NCI-H524 treated with DMSO at 0.1 percent for 48 hours (cell line): ENCODE measurements around the gene GNB1L.

Experiments used
- DNase-seq: peaks from one replicate; lab custom pipeline; 2025; lab: John Stamatoyannopoulos, UW

Gene GNB1L

DNA sequence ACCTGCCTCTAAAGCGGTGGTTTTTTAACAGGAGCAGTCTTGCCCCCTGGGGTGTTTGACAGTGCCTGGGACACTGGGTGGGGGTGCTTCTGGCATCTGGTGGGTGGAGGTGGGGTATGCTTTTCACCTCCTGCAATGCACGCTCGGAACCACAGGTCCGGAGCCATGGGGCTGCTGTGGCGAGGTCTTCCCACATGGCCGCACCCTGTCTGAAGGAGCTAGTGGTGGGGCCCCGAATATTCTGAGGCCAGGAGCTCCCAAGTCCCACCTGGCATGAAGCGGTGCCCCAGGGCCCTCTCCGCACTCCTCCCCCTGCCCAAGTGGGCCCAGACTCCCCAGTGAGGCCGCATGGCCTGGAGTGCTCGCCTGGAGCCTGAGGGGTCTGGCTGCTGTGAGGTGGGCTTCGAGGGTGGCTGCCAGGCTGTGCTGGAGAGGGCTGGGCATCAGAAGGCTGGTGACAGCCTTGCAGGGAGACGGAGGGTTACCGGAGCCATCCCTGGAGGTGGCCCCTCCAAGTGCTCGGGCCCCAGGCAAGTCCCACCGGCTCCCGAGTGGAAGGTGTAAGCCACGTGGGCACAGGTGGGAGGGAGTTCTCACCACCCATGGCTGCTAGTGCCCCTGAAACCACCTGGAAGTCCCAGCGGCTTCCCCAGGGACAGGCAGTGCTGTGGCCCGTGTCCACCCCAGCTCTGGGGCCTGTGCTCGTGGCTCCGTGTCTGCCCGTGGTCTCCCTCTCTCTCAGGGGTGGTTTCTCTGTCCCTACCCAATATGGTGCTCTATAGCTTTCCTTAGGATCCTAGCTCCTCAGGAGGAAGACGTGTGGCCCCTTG lies 79.0 kb downstream of the GNB1L start:
- no peak for DNase-seq

DNA sequence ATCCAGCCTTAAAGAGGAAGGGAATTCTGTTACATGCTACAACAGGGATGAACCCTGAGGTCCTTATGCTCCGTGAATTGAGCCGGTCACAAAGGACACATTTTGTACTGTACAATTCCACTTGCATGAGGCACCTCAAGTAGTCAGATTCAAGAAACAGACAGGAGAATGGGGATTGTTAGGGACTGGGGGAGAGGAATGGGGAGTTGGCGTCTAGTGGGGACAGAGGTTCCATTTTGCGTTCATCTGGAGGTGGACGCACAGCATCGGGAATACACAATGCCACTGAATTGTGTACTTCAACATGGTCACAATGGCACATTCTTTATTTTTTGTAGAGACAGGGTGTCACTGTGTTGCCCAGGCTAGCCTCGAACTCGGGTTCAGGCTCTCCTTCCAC lies 80.0 kb downstream of the GNB1L start:
- DNase-seq = no peak

DNA sequence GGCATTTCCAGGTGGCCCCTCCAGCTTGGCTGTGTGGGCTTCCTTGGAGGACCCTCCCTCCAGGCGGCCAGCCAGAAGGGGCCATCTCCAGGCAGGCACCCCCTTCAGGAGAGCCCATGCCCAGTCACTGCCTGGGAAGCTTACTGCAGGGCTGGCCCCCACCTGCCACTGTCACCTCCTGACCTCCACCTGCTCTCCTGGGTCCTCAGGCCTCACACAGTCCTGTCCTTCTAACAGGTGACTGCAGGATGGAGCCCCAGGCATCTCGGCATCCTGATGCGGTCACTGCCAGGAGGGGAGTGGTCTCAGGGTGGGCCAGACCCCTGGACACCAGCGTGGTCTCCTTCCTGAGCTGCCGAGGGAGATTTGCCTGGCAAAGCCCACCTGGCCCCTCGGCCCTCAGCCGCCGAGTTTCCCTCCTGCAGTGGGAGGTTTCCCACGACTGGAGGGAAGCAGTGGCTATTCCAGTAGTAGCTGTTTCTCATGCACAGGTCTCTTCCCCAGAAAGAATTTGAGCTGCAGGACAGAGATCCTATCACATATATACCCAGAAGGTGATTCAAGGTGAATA lies 81.1 kb downstream of the GNB1L start:
- no peak for DNase-seq

DNA sequence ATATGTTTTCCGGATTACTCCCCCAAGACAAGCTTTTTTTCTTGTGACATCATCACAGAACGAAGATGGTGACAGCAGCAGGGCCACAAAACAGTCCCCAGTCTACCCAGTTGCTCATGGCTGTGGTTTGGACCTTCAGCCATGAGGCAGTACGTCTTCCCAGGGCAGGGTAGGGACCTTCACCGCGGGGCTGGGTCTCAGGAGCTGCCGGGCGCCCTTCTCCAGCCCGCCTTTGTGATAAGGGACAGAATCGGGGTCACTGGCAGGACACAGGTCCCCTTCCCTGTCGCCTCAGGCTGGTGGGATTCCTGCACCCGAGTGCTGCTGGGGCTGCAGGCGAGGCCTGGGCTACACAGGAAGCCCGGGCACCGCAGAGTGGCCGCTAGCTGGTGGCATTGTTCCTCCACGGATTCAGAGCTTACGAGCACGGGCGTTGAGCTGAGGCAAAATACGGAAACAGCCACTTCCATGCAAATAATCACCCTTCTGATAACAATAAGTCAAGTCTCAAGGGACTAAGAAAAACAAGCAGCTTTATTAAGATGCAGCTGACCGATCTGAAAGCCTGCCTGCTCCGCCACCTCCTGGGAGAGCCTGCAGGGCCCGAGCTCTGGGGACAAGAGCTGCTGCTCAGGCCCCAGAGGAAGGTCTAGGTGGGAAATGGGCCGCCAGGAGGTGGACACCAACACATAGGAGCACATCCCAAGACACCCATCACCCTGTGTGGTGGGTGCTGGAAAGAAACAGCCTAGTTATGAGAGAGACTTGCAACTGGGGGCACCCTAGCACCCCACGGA lies 81.8 kb downstream of the GNB1L start:
- DNase-seq = no peak

DNA sequence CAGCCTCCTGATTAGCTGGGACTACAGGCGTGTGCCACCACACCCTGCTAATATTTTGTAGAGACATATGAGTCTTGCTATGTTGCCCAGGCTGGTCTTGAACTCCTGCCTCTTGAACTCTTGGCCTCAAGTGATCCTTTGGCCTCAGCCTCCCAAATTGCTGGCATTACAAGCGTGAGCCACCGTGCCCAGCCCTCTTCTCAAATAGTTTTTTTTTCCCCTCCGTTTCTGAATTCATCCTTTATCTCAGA lies 82.3 kb downstream of the GNB1L start:
- DNase-seq = no peak

DNA sequence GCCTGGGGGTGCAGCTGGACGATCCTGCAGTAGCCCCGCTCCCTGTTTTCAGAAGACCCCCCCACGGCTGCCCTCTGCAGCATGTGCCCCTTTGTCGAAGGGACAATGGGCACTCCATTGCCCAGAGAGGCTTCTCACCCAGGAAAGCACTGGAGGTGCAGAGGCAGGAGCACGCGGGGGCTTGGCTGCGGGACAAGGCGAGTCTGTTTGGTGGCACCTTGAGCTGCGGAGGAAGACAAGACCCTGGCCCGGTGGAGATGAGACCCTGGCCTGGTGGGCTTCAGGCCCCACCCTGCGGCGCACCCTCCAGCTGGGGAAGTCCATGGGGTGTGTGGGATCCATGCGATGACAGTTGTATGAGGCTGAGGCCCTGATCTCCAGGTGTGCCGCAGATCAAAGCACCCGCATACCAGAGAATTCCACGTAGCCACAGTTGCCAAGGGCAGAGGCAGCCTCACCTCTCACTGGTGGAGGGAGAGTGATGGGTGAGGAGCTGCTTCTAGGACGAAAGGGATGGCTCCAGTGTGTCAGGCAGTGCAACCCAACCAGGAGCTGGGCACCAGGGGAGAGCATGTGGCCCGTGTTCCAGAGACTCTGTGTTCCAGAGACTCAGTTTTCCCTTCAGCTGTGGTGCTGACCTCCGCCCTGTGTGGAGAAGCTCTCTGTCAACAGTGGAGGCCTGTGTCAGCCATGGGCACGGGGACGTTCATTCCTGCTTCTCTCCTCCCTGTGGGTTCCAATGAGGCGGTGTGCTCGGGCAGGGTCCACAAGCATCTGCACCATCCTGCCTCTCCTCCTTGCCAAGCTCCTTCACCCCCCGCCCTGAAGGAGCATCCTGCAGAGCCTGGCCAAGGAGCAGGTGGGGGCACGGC lies 84.1 kb downstream of the GNB1L start:
- DNase-seq = no peak

DNA sequence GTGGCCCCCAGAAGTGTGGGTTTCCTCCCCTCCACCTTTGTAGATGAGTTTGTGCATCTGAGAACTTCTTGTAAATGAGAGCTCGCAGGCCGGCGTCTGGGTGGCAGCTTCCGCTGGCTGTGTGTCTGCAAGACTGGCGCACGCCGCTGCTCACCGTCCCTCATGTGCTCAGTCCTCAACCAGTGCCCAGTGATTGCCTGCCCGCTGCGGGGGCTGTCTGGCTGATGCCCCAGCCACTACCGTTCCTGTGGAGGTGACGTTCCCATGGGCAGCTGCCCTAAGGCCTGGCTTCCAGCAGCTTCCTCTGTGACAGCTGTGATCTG lies 85.3 kb downstream of the GNB1L start:
- no peak for DNase-seq

DNA sequence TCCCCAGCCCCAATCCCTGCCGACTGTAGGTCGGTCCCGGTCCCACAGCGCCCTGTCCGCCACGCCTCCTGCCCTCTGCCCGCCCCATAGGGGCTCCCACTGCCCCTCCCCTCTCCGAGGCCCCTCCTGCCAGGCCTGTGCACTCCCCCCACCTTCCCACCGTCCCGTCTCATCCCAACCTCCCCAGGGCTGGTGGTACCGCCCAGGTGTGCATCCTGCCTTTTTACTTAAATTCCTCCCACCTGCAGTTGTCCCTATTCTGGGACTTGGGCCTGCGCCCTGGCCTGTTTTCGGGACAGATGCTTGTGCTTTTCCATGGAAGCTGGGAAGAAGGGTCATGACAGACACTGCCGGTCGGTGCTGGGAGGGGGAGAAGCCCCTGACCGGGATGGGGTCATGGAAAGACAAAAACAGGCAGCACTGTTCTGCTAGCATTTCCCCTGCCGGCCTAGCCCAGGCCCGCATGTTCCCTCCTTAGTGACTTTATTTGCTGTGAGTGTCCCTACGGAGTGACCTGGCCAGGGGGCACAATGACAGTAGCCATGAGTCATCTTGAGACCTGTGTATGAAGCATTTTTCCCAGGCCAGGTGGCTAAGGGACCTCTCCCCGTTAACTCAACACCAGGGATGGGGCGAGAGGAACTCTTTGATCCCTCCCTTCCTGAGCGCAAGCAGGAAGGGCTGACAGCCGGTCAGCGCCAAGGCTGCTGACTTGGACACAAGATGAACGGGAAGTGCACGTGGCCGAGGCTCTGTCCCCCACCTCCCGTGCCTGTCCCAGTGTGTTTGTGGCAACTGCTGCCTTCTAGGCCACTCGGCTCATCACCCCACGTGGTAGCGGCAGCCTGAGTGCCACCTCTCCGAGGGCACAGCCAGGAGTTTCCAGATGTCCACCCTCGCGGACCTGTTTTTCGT lies 87.0 kb downstream of the GNB1L start:
- no peak for DNase-seq

DNA sequence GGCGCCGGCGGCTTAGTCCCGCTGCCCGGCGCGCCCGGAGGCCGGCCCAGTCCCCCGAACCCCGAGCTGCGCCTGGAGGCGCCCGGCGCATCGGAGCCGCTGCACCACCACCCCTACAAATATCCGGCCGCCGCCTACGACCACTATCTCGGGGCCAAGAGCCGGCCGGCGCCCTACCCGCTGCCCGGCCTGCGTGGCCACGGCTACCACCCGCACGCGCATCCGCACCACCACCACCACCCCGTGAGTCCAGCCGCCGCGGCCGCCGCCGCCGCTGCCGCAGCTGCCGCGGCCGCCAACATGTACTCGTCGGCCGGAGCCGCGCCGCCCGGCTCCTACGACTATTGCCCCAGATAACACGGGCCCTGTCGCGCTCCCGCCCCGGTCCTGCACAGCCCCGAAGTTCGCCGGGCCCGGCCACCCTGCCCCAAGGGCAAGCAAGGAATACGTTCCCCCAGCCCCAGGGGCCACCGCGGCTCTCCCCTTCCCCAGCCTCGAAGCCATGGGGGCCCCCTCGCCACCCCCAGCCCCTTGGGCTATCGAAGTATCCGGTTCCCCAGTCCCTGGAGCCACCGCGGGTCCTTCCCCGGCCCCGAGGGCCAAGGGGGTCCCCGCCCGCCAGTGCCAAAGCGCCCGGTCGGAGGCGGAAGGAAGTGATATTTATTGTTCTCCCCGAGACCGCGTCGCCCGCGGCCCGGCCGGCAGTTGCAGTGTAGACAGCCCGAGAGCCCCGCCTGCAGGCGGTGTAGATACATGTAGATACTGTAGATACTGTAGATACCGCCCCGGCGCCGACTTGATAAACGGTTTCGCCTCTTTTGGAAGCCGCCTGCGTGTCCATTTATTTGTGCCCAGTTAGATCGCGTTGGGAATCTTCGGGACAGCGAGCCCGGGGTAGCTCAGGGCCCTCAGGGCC lies 87.9 kb downstream of the GNB1L start:
- no peak for DNase-seq

DNA sequence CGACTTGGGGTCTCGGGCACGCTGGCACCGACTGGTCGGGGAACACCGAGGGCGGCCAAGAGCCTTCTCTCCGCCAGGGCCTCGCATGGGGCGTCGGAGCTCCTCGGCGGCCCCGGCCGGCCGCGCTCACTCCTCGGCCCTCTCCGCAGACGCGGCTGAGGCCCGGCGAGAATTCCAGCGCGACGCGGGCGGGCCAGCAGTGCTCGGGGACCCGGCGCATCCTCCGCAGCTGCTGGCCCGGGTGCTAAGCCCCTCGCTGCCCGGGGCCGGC lies 88.5 kb downstream of the GNB1L start:
- DNase-seq = no peak

DNA sequence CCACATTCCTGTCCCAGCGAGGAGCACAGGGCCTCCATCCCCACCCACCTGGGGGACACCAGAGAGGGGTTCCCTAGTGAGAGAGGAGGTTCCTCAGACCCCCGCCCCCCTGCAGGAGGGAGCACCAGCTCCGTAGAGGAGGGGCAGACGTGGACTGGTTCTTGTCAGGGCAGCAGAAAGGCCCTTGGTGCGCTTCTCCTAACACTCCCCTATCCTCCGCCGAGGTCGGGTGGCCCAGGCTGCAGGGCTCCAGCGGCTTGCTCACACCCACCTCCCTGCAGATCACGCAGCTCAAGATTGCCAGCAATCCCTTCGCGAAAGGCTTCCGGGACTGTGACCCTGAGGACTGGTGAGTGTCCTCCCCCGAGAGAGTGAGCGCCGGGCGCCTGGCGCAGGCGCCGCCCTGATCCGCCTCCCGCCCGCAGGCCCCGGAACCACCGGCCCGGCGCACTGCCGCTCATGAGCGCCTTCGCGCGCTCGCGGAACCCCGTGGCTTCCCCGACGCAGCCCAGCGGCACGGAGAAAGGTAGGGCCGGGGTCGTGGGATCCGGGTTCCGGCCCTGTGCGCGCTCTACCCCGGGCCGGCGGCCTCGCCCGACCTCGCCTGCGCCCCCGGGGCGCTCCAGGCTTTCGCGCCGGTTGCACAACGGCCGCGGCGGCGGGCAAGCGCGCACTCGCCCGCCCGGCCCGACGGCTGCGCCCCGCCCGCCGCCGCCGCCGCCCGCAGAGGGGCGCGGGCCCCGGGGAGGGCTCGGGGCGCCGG lies 89.0 kb downstream of the GNB1L start:
- DNase-seq = no peak

DNA sequence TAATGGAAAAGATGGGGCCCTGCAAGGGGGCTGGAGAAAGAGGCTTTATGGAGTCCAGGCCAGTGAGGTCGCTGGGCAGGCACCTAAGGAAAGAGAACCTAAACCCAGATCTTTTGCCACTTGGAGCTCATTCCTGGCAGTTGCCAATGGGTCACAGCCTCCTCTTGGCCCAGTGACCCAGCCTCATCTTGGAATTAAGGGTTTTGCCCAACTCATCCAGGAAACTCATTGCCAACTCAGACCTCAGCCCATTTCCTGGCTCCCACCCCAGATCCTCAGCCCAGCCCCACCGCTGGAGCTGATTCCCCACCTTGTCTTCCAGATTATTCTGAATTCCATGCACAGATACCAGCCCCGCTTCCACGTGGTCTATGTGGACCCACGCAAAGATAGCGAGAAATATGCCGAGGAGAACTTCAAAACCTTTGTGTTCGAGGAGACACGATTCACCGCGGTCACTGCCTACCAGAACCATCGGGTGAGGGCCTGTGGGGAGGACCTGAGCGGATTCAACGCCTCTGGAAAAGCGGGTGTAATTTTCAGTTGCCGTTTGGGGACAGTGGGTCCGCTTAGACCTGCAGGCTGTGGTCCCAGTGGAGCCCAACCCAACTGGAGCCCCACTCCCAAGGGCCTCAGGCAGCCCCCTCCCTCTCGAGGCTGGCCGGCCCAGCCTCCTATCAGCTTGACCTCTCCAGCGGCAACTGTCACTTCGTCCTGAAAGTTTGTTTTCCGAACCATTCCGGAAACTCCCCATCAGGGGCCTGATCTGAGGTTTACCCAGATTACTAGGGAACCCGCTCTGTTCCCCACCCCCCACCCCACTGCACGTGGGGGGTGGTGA lies 89.8 kb downstream of the GNB1L start:
- no peak for DNase-seq

DNA sequence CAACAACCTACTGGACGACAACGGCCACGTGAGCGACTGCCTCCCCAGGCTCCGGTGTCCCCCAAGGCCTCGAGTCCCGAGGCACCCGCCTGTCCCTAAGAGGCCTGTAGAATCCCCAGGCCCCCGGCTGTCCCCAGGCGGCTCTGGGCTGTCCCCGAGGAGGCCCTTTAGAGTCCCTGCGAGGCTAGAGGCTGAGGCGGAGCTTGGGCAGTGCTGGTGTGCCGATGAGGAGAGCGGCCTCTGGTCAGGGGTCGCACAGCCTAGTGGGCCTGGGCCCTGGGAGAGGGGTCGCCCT lies 90.4 kb downstream of the GNB1L start:
- no peak for DNase-seq

DNA sequence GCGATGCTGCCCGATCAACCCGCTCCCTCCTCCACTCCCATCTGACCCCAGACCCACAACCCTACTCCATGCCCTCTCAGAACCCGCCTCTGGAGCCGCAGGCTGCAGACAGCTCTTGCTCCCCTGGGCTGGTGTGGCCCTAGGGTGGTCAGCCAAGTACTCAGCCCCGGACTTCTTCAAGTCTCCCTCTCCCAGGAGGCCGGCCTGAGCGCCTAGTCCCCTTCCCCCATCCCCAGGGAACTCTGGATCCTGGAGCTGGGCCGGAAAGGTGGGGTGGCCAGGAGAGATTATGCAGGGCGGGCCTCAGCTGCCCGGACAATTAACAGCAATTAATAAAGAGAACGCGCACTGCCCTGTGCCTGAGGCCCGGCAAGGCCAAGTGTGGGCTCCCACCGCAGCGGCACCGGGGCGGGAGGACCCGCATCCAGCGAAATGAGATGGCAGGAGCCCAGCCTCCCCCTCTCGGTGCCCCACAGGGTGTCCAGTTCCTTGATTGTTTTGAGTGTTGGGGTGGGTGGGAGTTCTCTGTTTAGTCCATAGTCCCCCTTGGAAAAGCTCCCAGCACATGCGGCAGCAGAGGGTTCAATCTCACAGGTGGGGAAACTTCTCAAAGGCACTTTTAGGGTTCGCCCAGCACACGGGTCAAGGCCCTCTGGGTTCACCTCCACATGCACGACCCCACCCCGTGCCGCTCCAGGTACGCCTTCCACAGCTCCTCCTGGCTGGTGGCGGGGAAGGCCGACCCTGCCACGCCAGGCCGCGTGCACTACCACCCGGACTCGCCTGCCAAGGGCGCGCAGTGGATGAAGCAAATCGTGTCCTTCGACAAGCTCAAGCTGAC lies 91.0 kb downstream of the GNB1L start:
- no peak for DNase-seq

DNA sequence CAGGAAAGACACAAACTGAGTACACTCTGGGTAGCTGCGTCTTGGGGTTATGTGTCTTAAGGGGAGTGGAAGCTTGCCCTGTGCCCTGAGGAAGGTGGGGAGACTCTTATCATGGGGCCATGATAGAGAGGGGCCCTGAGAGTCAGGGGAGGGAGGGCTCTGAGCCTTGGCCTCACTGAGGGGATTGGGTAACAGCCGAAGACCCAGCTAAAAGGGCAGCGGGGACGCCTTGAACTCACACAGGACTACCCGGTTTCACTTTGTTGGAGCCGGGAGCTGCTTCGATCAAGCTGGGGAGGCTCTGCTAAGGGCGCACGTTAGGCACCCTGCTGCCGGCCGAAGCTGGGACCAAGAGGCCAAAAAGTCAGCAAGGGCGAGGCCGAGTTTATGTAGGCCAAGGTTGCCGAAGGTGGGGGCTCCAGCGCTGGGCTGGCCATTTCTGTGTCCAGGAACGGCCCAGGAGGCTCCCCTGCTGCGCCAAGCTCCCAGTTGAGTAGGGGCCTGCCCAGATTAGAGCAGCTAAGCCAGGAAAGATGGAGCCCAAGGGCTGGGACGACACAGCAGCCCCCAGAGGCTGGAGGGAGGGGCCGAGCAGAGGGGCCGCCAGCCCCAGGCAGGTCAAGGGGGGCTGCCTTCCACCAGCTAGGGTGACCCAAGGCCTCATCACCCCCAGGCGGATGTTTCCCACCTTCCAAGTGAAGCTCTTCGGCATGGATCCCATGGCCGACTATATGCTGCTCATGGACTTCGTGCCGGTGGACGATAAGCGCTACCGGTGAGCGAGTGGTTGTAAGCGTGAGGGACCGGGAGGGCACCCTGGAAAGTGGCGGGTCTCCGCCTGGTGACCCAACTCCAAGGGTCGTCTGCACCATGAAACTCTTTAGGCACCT lies 91.9 kb downstream of the GNB1L start:
- DNase-seq = no peak

DNA sequence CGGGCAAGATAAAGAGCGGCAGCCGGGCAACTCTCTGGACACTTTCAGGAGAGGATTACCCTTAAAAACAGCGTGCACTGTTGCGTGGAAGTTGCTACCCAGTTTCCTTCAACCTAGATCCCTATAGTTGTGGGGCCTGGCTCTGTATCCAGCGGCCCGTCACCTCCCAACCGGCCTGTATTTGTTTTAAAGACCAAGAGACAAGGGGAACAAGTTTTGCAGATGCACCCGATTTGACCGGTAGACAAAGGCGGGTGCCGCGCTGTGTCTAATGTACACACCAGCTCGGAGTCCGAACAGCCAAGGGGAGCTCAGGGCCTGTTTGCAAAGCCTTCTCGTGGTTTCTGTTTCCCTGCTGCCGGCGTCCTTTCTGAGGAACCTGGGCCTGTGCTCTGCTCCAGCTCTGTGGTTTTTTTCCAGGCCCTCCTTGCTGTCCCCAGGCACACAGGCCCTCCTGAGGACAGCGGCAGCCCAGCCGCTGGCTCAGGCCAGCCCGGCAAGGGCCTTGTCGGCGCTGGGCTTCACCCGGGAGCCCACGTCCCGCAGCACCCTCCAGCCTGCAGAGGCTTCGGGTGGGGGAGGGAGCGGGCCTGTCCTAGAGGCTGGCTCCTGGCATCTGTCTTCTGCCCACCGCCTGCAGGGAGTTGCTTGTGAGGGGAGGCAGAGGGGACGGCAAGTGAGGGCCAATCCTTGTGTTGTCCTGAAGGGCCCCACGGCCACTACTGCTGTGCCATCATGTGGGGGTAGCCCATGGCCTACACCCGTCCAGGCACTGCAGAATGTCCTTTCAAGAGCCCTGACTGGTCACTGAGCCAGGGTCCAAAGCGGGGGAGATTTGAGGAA lies 92.7 kb downstream of the GNB1L start:
- no peak for DNase-seq
